Keratinocyte (primary cell): Measurements from ENCODE around the gene PRG2. TPM values are rescaled to one million over a fixed set of nuclear protein-coding genes. Genes with fewer than 3 reads are reported as not detected.
A peak's percentile ranks its signal among the peaks of the same experiment; 100 is the strongest.

Experiments
- DNase-seq: peaks from one replicate; pipeline ENCODE4 v3.0.0-alpha.2; 2011; ENCODE audit warnings: low read depth, missing footprints, low spot score
- FAIRE-seq: peaks from 2 replicates; lab custom pipeline; 2011; peaks lifted over from hg19 to GRCh38; lab: Jason Lieb, UNC
- H2AFZ ChIP-seq: 2 replicates; pipeline ENCODE4 v1.6.0; 2012; ENCODE audit warnings: low read length, control low read depth, inconsistent platforms; ENCODE audit not compliant: control insufficient read depth
- H3K27ac ChIP-seq: 2 replicates; pipeline ENCODE4 v1.5.1; 2011; ENCODE audit warnings: low read length; ENCODE audit not compliant: control insufficient read depth, insufficient read depth
- H3K27me3 ChIP-seq: 3 replicates; pipeline ENCODE4 v1.6.0; 2011; ENCODE audit warnings: low read length; ENCODE audit not compliant: control insufficient read depth, insufficient read depth; ENCODE audit errors: extremely low read depth
- H3K36me3 ChIP-seq, 2 experiments: 2 replicates in 1 of 2; 3 replicates in 1 of 2; pipeline ENCODE4 v1.5.1; 2011; ENCODE audit warnings: low read length in 2 of 2, mild to moderate bottlenecking in 1 of 2; ENCODE audit not compliant: control insufficient read depth in 2 of 2, insufficient read depth in 2 of 2; ENCODE audit errors: extremely low read depth in 1 of 2
- H3K4me1 ChIP-seq: 3 replicates; pipeline ENCODE4 v1.5.1; 2011; ENCODE audit warnings: low read length; ENCODE audit not compliant: control insufficient read depth, insufficient read depth; ENCODE audit errors: extremely low read depth
- H3K4me2 ChIP-seq: 3 replicates; pipeline ENCODE4 v1.6.0; 2011; ENCODE audit warnings: low read depth, low read length; ENCODE audit not compliant: control insufficient read depth, insufficient read depth; ENCODE audit errors: extremely low read depth
- H3K4me3 ChIP-seq, 3 experiments: fragments of 200-600 bp in 1 of 3; sonication (generic) in 1 of 3; 2 replicates in 2 of 3; 3 replicates in 1 of 3; pipeline ENCODE4 v1.5.1; 2011 to 2016; ENCODE audit warnings: low read length in 3 of 3, mild to moderate bottlenecking in 3 of 3, control low read depth in 2 of 3, inconsistent platforms in 1 of 3, low read depth in 1 of 3, mixed read lengths in 1 of 3, mixed run types in 1 of 3, moderate library complexity in 1 of 3; ENCODE audit not compliant: control insufficient read depth in 2 of 3, insufficient read depth in 2 of 3; ENCODE audit errors: extremely low read depth in 1 of 3
- H3K79me2 ChIP-seq: 2 replicates; pipeline ENCODE4 v1.6.0; 2012; ENCODE audit warnings: low read length; ENCODE audit not compliant: control insufficient read depth, insufficient read depth
- H3K9ac ChIP-seq: 3 replicates; pipeline ENCODE4 v1.6.0; 2011; ENCODE audit warnings: low read length; ENCODE audit not compliant: control insufficient read depth, insufficient read depth; ENCODE audit errors: extremely low read depth
- H3K9me1 ChIP-seq: 3 replicates; pipeline ENCODE4 v1.6.0; 2011; ENCODE audit warnings: low read length; ENCODE audit not compliant: control insufficient read depth, insufficient read depth; ENCODE audit errors: extremely low read depth
- H3K9me3 ChIP-seq: 2 replicates; pipeline ENCODE4 v1.5.1; 2012; ENCODE audit warnings: low read depth, low read length; ENCODE audit not compliant: control insufficient read depth
- H4K20me1 ChIP-seq: 3 replicates; pipeline ENCODE4 v1.6.0; 2011; ENCODE audit warnings: low read length; ENCODE audit not compliant: control insufficient read depth, insufficient read depth; ENCODE audit errors: extremely low read depth
- EZH2 ChIP-seq: IDR thresholded peaks from one replicate; pipeline ENCODE4 v1.6.1; 2012; ENCODE audit warnings: inconsistent platforms, mild to moderate bottlenecking, low read length, moderate library complexity
- dilution Hi-C: fragments of 300-500 bp; cut with MboI; formaldehyde crosslinking; loops from one replicate; pipeline ENCODE4 v1.7.0; 2020; ENCODE audit warnings: low sequenced_read_pairs; ENCODE audit not compliant: extremely low pct_ligation_motif_present
- polyA plus RNA-seq, 5 experiments: library from polyadenylated mRNA; depleted of rRNA in 3 of 5; stranded (reverse) in 3 of 5; stranded (forward) in 1 of 5; unstranded in 1 of 5; fragments of >200 nt; gene quantifications; 1 replicate in 1 of 5; 2 replicates in 3 of 5; 3 replicates in 1 of 5; pipeline versions ENCODE4 v1.2.1 to v1.2.3, GENCODE V29; 2011 to 2012; ENCODE audit warnings: missing spikeins in 2 of 5, low read depth in 1 of 5, low replicate concordance in 1 of 5
- TF ChIP-seq, protein P1 (sequence below), 3 experiments: IDR thresholded peaks in 1 of 3; conservative IDR thresholded peaks in 1 of 3; optimal IDR thresholded peaks in 1 of 3; 2 replicates in 2 of 3; 3 replicates in 1 of 3; pipeline versions ENCODE3 to v1.5.1; 2011; ENCODE audit warnings: low read length in 3 of 3, mild to moderate bottlenecking in 3 of 3, moderate library complexity in 2 of 3, control low read depth in 1 of 3, inconsistent platforms in 1 of 3; ENCODE audit not compliant: insufficient read depth in 2 of 3; ENCODE audit errors: extremely low read depth in 1 of 3

Gene PRG2
- polyA plus RNA-seq, 1 donor (not counting 4 experiments of a cell fraction or from before 2014, with no cell fraction given): 0.09 TPM

DNA sequence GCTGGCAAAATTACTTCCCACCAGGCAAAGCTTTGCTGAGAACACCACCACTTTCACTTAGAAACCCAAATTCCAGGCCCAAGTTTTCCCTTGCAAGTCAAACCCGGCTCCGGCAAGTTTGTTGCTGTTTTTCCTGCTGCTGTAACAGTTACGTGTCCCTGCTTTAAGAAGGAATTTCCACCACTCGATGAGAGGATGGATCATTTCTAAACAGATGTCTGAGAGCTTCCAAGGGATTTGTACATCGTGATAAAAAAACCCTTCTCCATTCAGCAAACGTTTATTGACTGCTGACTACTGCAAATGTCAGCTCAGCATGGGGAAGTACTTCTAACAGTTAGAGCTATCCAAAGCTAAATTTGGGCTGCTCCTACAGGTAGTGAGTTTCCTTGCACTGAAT is 32.6 kb downstream of the PRG2 start:
- FAIRE-seq: peak; percentile 69

GRCh38 chr11:57357310-57357709 is 33.1 kb downstream of the PRG2 start:
- Histone ChIP-seq H3K9ac (peak overlapping the region; percentile 8), H4K20me1 (no peaks in the 10 kb centered on the region), H3K4me3 (no peak overlapping the region), H3K27ac (no peak overlapping the region), H3K4me2 (peak overlapping the region; percentile 65), H3K4me1 (peaks cover 21% of the 10 kb centered on the region), H3K27me3 (no peaks in the 10 kb centered on the region), H3K9me1 (no peaks in the 10 kb centered on the region), H3K9me3 (no peaks in the 10 kb centered on the region), H3K36me3 (no peaks in the 10 kb centered on the region), H3K79me2 (no peaks in the 10 kb centered on the region), H2AFZ (no peak overlapping the region)
- no peak for TF ChIP-seq EZH2
- TF ChIP-seq, protein P1, sequence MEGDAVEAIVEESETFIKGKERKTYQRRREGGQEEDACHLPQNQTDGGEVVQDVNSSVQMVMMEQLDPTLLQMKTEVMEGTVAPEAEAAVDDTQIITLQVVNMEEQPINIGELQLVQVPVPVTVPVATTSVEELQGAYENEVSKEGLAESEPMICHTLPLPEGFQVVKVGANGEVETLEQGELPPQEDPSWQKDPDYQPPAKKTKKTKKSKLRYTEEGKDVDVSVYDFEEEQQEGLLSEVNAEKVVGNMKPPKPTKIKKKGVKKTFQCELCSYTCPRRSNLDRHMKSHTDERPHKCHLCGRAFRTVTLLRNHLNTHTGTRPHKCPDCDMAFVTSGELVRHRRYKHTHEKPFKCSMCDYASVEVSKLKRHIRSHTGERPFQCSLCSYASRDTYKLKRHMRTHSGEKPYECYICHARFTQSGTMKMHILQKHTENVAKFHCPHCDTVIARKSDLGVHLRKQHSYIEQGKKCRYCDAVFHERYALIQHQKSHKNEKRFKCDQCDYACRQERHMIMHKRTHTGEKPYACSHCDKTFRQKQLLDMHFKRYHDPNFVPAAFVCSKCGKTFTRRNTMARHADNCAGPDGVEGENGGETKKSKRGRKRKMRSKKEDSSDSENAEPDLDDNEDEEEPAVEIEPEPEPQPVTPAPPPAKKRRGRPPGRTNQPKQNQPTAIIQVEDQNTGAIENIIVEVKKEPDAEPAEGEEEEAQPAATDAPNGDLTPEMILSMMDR (optimal IDR thresholded peaks at IDR 0.05 in 1 of 3, IDR thresholded peaks at IDR 0.05 in 1 of 3, conservative IDR thresholded peaks at IDR 0.05 in 1 of 3; ENCODE audit: extremely low read depth in 1 of 3, insufficient read depth in 2 of 3, low read length in 3 of 3): no peak
- dilution Hi-C loops: no loop called here
- no peak for DNase-seq
- no peak for FAIRE-seq

More for the DNA sequence above, 32.6 kb downstream of the PRG2 start:
- Histone ChIP-seq H3K4me3 (peak overlapping the region in 1 of 3 experiments; percentile 11), H3K27ac (peak overlapping the region; percentile 22), H3K9me1 (no peaks in the 10 kb centered on the region), H3K9me3 (no peaks in the 10 kb centered on the region), H3K4me1 (peaks cover 21% of the 10 kb centered on the region), H3K79me2 (no peaks in the 10 kb centered on the region), H3K4me2 (peak overlapping the region; percentile 65), H4K20me1 (no peaks in the 10 kb centered on the region), H2AFZ (peak overlapping the region; percentile 62), H3K9ac (peak overlapping the region; percentile 8), H3K36me3 (no peaks in the 10 kb centered on the region), H3K27me3 (no peaks in the 10 kb centered on the region)
- dilution Hi-C loops: no loop called here
- no peak for DNase-seq
- TF ChIP-seq, protein P1 (optimal IDR thresholded peaks at IDR 0.05 in 1 of 3, IDR thresholded peaks at IDR 0.05 in 1 of 3, conservative IDR thresholded peaks at IDR 0.05 in 1 of 3; ENCODE audit: extremely low read depth in 1 of 3, insufficient read depth in 2 of 3, low read length in 3 of 3): no peak
- TF ChIP-seq EZH2: no peak
